ENCODE results near the gene PTDSS2. TPM values are rescaled to one million over a fixed set of nuclear protein-coding genes. Genes with fewer than 3 reads are reported as not detected.
A peak's percentile ranks its signal among the peaks of the same experiment; 100 is the strongest.

The PTDSS2 gene
- total and polyA plus RNA-seq, 2 of the 13 experiments (the other 11 are each of a cell fraction or from before 2014, with no cell fraction given), result 21.7 to 26.4 TPM

DNA sequence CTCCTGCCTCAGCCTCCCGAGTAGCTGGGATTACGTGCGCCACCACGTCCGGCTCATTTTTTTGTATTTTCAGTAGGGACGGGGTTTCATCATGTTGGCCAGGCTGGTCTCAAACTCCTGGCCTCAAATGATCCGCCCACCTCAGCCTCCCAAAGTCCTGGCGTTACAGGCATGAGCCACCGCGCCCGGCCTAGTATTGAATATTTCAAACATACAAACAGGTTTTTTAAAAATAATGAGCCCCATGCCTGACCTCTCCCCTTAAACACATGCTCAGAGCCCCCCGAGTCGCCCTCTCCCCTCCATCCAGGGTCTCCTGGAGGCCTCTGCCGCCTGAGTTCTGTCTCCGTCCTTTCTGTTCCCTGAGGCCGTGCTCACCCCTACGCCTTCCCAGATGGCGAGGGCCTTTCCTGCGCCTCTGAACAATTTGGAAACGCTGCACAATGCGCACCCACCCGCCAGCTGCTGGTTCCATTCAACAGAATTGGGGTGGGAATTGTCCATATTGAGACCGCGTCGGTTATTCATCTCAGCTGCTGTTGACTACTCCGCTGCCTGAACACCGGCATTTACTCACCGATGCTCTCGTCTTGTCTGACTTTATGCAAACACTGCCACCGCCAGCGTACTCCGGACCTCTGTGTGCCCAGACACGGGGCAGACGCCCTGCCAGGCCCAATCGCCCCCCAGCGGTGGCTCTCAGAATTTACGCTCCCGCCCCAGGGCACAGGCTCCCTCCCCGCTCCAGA is 70.5 kb downstream of the PTDSS2 start (continued):
- TF ChIP-seq, protein P1, sequence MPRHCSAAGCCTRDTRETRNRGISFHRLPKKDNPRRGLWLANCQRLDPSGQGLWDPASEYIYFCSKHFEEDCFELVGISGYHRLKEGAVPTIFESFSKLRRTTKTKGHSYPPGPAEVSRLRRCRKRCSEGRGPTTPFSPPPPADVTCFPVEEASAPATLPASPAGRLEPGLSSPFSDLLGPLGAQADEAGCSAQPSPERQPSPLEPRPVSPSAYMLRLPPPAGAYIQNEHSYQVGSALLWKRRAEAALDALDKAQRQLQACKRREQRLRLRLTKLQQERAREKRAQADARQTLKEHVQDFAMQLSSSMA (CRISPR knock-in tag; IDR thresholded peaks at IDR 0.05), result no peak
- TF ChIP-seq ZNF891 (CRISPR knock-in tag; IDR thresholded peaks at IDR 0.05), result no peak
- TF ChIP-seq, protein P2, sequence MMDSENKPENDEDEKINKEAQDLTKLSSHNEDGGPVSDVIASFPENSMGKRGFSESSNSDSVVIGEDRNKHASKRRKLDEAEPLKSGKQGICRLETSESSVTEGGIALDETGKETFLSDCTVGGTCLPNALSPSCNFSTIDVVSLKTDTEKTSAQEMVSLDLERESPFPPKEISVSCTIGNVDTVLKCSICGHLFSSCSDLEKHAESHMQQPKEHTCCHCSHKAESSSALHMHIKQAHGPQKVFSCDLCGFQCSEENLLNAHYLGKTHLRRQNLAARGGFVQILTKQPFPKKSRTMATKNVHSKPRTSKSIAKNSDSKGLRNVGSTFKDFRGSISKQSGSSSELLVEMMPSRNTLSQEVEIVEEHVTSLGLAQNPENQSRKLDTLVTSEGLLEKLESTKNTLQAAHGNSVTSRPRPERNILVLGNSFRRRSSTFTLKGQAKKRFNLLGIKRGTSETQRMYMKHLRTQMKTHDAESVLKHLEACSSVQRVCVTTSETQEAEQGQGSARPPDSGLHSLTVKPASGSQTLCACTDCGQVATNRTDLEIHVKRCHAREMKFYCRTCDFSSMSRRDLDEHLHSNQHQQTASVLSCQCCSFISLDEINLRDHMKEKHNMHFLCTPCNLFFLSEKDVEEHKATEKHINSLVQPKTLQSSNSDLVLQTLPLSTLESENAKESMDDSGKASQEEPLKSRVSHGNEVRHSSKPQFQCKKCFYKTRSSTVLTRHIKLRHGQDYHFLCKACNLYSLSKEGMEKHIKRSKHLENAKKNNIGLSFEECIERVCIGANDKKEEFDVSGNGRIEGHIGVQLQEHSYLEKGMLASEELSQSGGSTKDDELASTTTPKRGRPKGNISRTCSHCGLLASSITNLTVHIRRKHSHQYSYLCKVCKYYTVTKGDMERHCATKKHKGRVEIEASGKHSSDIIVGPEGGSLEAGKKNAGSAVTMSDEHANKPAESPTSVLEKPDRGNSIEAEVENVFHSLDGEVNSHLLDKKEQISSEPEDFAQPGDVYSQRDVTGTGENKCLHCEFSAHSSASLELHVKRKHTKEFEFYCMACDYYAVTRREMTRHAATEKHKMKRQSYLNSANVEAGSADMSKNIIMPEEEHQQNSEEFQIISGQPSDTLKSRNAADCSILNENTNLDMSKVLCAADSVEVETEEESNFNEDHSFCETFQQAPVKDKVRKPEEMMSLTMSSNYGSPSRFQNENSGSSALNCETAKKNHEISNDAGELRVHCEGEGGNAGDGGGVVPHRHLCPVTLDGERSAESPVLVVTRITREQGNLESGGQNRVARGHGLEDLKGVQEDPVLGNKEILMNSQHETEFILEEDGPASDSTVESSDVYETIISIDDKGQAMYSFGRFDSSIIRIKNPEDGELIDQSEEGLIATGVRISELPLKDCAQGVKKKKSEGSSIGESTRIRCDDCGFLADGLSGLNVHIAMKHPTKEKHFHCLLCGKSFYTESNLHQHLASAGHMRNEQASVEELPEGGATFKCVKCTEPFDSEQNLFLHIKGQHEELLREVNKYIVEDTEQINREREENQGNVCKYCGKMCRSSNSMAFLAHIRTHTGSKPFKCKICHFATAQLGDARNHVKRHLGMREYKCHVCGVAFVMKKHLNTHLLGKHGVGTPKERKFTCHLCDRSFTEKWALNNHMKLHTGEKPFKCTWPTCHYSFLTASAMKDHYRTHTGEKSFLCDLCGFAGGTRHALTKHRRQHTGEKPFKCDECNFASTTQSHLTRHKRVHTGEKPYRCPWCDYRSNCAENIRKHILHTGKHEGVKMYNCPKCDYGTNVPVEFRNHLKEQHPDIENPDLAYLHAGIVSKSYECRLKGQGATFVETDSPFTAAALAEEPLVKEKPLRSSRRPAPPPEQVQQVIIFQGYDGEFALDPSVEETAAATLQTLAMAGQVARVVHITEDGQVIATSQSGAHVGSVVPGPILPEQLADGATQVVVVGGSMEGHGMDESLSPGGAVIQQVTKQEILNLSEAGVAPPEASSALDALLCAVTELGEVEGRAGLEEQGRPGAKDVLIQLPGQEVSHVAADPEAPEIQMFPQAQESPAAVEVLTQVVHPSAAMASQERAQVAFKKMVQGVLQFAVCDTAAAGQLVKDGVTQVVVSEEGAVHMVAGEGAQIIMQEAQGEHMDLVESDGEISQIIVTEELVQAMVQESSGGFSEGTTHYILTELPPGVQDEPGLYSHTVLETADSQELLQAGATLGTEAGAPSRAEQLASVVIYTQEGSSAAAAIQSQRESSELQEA (CRISPR knock-in tag; IDR thresholded peaks at IDR 0.05; ENCODE audit: not compliant biosample characterization), result no peak
- TF ChIP-seq ZBTB3 (CRISPR knock-in tag; IDR thresholded peaks at IDR 0.05; ENCODE audit: borderline replicate concordance, low read depth), result no peak
- TF ChIP-seq, protein P3, sequence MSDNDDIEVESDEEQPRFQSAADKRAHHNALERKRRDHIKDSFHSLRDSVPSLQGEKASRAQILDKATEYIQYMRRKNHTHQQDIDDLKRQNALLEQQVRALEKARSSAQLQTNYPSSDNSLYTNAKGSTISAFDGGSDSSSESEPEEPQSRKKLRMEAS (IDR thresholded peaks at IDR 0.05), result 0 out of 2 replicates have a peak, but pooled peaks have one; percentile 24
- no peak for TF ChIP-seq ZNF143 (CRISPR knock-in tag; IDR thresholded peaks at IDR 0.05)
- no peak; the same call in 1 of the 2 replicates for TF ChIP-seq SP4 (CRISPR knock-in tag; IDR thresholded peaks at IDR 0.05)
- no peak for TF ChIP-seq POLR2A (IDR thresholded peaks at IDR 0.05; ENCODE audit: insufficient read depth in 1 of 2, low read depth in 2 of 2, low read length in 2 of 2)
- no peak for TF ChIP-seq ZHX1 (CRISPR knock-in tag; IDR thresholded peaks at IDR 0.05; ENCODE audit: low read depth)
- TF ChIP-seq HMG20A (CRISPR knock-in tag; IDR thresholded peaks at IDR 0.05; ENCODE audit: borderline replicate concordance), result no peak
- TF ChIP-seq KAT2B (IDR thresholded peaks at IDR 0.05; ENCODE audit: borderline replicate concordance, low read depth, low read length), result no peak
- TF ChIP-seq, protein P4, sequence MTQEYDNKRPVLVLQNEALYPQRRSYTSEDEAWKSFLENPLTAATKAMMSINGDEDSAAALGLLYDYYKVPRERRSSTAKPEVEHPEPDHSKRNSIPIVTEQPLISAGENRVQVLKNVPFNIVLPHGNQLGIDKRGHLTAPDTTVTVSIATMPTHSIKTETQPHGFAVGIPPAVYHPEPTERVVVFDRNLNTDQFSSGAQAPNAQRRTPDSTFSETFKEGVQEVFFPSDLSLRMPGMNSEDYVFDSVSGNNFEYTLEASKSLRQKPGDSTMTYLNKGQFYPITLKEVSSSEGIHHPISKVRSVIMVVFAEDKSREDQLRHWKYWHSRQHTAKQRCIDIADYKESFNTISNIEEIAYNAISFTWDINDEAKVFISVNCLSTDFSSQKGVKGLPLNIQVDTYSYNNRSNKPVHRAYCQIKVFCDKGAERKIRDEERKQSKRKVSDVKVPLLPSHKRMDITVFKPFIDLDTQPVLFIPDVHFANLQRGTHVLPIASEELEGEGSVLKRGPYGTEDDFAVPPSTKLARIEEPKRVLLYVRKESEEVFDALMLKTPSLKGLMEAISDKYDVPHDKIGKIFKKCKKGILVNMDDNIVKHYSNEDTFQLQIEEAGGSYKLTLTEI (CRISPR knock-in tag; conservative IDR thresholded peaks at IDR 0.05), result no peak
- TF ChIP-seq CBX5 (CRISPR knock-in tag; IDR thresholded peaks at IDR 0.05; ENCODE audit: borderline replicate concordance), result no peak
- no peak for TF ChIP-seq ZNF775 (CRISPR knock-in tag; IDR thresholded peaks at IDR 0.05; ENCODE audit: borderline replicate concordance)
- TF ChIP-seq CCAR2 (optimal IDR thresholded peaks at IDR 0.05; ENCODE audit: low read depth, low read length), result no peak
